ENCODE results near the gene SWSAP1.
"Not testable (repeated sequence)": the region's sequence is repeated elsewhere in the genome, so short reads cannot be mapped to it uniquely, and the experiment has no call there.

Gene SWSAP1

GRCh38 chr19:11379269-11379845, 4.9 kb downstream of the SWSAP1 start:
- not testable (repeated sequence) for ATAC-seq

DNA sequence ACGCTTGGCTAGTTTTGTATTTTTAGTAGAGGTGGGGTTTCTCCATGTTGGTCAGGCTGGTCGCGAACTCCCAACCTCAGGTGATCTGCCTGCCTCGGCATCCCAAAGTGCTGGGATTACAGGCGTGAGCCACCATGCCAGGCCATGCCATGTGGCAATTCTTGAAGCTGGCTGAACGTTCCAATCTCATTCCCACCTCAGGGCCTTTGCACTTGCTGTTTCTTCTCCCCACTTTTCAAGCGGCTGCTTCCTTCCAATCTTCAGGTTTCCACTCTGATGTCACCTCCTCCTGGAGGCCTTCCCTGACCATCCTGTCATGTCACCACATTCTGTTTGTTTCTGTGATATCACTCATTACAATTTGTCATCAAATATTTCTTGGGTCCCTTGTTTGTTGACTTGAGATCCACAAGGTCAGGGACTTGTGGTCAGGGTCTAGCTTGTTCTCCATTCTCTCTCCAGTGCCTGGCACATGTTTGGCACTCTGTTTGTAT, 5.4 kb downstream of the SWSAP1 start:
- ATAC-seq = no peak

GRCh38 chr19:11380653-11381537, 6.4 kb downstream of the SWSAP1 start:
- ATAC-seq = peak; percentile 89 to 90

DNA sequence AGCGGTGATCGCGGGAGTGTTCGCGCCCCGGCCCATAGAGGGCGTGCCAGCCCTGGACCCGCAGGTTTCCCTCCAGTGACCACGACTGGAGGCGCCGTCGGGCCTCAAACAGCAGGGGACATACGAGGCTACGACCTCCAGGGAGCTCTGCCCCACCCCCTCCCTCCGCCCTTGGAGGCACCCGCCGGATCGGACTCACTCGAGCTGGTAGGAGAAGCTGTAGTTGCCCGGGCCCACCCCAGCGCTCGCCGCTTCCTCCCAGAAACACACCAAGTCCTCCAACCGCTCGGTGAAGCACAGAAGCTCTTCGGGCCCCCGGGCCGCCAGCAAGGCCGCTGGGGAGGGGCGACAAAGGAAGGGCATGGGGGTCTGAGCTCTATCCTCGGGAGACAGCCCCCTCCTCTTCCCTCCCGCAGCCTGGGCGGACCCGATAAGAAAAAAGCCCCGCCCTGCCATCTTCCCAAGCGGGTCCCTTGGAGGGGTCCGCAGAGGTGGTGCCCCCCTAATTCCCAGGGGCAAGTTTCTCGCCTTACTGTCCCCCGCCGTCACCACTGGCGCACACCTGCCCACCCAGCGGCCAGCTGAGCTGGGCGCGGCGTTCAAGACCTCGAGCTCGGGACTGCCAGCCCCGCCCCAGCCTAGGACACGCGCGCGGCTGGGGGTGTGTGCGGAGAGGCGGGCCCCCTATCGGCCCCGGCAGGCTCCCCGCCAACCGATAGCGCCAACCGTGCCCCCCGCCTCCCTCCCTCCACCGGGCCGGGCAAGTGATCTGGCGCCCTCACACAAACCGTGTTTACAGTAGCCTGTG, 8.6 kb downstream of the SWSAP1 start:
- ATAC-seq = no peak

DNA sequence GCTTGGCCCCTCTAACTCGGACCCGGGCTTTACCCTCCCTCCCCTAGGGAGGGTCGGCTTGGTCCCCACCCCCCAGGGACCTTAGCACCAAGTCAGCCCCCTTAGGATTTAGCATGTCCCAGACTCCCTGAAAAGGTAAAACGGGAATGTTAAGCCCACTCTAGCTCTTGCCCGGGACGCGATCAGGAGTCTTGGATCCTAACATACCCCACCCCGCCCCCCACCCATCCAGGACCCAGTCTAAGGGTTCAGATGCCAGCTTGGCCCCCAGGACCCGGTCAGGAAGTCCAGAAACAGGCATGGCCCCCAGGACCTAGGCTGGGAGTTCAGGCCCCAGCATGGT, 9.2 kb downstream of the SWSAP1 start:
- ATAC-seq = no peak

DNA sequence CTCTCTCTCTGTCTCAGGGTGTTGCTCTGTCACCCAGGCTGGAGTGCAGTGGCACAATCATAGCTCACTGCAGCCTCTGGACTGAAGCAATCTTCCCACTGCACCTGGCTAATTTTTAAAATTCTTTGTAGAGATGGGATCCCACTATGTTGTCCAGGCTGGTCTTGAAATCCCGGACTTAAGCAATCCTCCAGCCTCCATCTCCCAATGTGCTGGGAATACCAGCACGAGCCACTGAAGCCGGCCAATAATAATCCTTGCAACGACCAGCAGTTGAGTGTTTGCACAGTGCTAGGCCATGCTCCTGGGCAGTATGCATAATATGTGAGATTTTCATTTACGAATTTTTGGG, 10.3 kb downstream of the SWSAP1 start:
- ATAC-seq = no peak

- no peak for ATAC-seq
Observed at GRCh38 chr19:11387162-11388034, 12.9 kb downstream of the SWSAP1 start.

- ATAC-seq = no peak
Observed at GRCh38 chr19:11390359-11390758, 15.9 kb downstream of the SWSAP1 start.

DNA sequence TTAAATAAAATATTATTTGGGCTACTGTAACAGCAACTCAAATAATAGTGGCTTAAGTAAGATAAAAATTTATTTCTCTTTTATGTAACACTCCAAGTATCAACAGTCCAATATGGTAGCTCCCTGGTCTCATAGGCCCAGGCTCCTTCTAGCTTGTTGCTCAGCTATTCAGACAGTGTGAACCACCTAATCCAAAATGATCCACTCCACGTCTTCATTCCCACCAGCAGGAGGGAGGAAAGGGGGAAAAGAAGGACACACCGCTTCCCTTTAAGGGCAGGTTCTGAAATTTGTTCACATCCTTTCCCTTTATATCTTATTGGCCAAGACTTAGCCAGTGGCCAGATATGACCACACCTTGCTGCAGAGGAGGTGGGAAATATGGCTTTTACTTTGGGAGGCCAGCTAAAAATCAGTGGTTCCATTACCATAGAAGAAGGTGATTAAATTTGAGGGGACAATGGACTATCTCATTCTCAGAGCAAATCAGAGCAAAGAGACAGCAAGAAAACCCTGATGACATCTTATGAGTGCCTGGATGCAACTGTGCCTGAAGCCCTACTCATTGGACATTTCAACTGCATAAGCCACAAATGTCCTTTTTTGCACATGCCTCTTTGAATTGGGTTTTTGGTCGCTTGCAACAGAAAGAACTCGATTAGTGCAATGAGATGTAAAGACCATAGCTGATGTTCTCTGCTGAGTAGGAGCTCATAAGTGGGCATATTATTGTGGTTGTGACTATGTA, 16.6 kb downstream of the SWSAP1 start:
- no peak for ATAC-seq

DNA sequence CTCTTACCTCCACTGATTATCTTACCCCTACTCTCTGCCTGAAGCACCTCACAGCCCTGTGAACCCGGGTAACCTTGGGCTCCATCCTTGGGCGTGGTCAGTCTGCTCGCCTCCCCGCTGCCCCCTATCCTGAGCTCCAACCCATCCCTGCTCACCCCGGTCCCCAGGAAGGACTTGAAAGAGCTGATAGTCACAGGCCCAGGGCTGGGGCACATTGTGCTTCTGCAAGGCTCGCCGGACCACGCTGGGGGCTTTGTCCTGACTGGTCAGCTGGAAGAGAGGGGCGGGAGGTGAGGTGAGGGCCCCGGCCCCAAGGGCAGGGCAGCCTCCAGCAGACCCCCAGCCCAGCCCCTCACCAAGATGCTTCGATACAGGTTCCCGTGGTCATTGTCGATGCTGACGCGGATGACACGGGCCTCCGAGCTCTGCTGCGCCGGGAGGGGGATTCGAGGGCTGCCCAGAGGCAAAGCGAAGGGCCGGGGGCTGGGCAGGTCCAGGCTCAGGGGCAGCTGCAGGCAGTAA, 22.7 kb downstream of the SWSAP1 start:
- ATAC-seq = no peak

DNA sequence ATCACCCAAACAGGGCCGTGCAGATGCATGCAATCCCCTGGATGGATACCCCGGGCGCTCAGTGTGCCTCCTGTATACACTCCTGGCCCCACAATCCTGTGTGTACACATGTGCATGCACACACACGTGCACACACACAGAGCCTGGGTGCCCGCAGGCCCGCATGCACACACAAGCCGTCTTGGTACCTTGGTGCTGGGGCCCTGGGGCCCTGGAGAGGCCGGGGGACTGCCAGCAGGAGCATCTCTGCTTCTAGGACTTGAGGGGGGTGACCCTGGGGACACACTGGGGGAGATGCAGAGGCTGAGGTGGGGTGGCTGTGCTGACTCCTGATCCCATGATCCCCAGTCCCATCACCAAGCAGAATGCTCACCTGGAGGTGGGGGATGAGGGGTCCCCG, 25.2 kb downstream of the SWSAP1 start:
- ATAC-seq = no peak

DNA sequence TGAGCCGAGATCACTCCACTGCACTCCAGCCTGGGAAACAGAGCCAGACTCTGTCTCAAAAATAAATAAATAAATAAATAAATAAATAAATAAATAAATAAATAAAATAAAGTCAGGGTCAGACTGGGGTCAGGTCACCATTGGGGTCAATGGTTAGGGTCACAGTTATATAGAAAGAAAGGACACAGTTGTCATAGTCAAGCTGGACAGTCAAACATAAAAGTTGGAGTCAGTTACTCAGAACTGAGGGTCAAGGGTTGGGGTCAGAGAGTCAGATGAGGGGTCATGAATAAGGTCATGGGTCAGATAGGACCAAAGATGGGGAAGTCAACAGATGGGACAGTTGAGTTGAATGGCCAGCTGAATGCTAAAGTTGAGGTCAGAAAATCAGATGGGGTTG, 26.3 kb downstream of the SWSAP1 start:
- no peak for ATAC-seq

DNA sequence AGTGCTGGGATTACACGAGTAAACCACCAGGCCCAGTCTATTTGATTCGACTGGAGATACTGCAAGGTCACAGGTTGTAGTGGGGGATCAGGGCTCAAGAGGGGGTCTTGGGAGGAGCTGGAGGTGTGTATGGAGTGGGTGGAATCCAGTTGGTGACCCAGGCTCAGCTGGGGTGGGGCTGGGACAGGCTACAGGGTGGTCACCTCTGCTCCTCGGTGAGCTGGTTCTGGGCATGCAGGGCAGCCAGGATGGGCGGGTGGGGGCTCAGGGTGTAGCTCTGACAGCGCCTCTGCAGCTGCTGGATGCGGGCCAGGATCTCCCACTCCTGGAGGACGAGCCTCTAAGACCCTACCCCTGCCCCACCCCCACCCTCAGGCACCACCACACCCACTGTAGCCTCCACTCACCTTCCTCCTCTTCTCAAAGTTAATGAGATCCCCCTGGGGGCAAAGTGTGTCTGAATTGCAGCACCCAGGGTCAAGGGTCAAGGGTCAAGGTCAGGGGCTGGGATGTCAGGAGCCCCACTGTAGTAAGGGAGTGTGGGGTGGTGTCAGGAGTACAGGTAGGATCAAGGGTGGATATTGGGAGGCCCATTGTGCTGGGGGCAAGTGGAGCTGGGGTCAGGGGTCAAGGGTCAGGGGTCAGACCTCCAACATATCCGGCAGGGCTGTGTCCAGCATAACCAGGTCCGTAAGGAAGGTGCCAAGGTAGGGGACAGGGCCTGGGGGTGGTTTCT, 27.5 kb downstream of the SWSAP1 start:
- no peak for ATAC-seq

- no peak for ATAC-seq
Observed at GRCh38 chr19:11404588-11405222, 30.2 kb downstream of the SWSAP1 start.

GRCh38 chr19:11405846-11406643, 31.6 kb downstream of the SWSAP1 start:
- peak in 1 of 2 donors; percentile 66 for ATAC-seq

- ATAC-seq = not testable (repeated sequence)
Observed at GRCh38 chr19:11406703-11407236, 32.3 kb downstream of the SWSAP1 start.

GRCh38 chr19:11408591-11408990, 34.1 kb downstream of the SWSAP1 start:
- no peak for ATAC-seq

- no peak for ATAC-seq
Observed at GRCh38 chr19:11410682-11411081, 36.2 kb downstream of the SWSAP1 start.

DNA sequence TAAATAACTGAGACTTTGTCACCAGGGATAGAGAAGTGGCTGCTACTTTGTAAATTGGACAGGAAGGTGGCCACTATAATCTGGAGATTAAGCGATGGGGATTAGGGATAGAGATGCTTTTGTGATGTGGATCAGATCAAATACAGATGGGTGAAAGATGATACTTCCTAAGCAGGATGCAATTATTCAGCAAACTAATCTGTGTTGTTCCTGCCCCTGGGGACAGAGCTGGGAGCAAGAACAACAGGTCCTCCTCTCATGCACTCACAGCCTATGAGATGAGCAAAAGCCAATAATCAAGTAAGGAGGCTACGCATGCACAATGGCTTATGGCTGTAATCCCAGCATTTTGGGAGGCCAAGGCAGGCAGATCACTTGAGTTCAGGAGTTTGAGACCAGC, 40.1 kb downstream of the SWSAP1 start:
- ATAC-seq = no peak
